IMR-90 (cell line): Measurements from ENCODE around the gene IL17D. TPM values are rescaled to one million over a fixed set of nuclear protein-coding genes. Genes with fewer than 3 reads are reported as not detected.

Experiments used
- ATAC-seq: fragments of 200-7000 bp; cut with Tn5 transposase; 2 replicates; pipeline ENCODE4 v1.9.1; 2020; ENCODE audit warnings: low read depth, mild to moderate bottlenecking, moderate library complexity
- BruUV-seq: library from RNA; stranded (reverse); fragments of 400-500 nt; replicated peaks from 2 replicates; lab custom pipeline; 2021; lab: Mats Ljungman, UMichigan
- CTCF ChIA-PET: fragments of 300-600 bp; formaldehyde crosslinking; extraction: SDS; loops from one replicate; lab custom pipeline; 2021; ENCODE audit warnings: antibody characterized with exemption; lab: Yijun Ruan, JAX
- POLR2A ChIA-PET: fragments of 300-600 bp; sonication (Branson Sonifier 250); formaldehyde crosslinking; loops from one replicate; lab custom pipeline; 2022; ENCODE audit warnings: antibody characterized with exemption; ENCODE audit not compliant: unreplicated experiment; lab: Charles Lee
- DNase-seq: peaks from one replicate; pipeline ENCODE4 v3.0.0; 2013
- H2AFZ ChIP-seq: replicated peaks from 2 replicates; pipeline ENCODE3; 2013; ENCODE audit warnings: low read length, mild to moderate bottlenecking; ENCODE audit not compliant: poor library complexity
- H2AK5ac ChIP-seq: 2 replicates; pipeline ENCODE4 v1.6.1; 2013; ENCODE audit warnings: low read depth, low read length, inconsistent platforms
- H2AK9ac ChIP-seq: replicated peaks from 2 replicates; pipeline ENCODE3; 2013; ENCODE audit warnings: mild to moderate bottlenecking, low read depth, low read length, moderate library complexity; ENCODE audit not compliant: poor library complexity
- H2BK120ac ChIP-seq: 2 replicates; pipeline ENCODE4 v1.6.1; 2013; ENCODE audit warnings: low read depth, low read length, inconsistent platforms
- H2BK15ac ChIP-seq: 3 replicates; pipeline ENCODE4 v1.6.1; 2013; ENCODE audit warnings: low read depth, low read length, inconsistent platforms
- H2BK20ac ChIP-seq: 2 replicates; pipeline ENCODE4 v1.6.1; 2013; ENCODE audit warnings: low read depth, mild to moderate bottlenecking, inconsistent platforms, low read length, moderate library complexity
- H2BK5ac ChIP-seq: 2 replicates; pipeline ENCODE4 v1.6.1; 2013; ENCODE audit warnings: mild to moderate bottlenecking, low read depth, low read length, inconsistent platforms; ENCODE audit not compliant: poor library complexity, severe bottlenecking
- H3K14ac ChIP-seq: replicated peaks from 2 replicates; pipeline ENCODE4 v1.6.1; 2013; ENCODE audit warnings: low read depth, low read length, inconsistent platforms
- H3K18ac ChIP-seq: 2 replicates; pipeline ENCODE4 v1.6.1; 2013; ENCODE audit warnings: low read depth, low read length, control low read depth
- H3K23ac ChIP-seq: 2 replicates; pipeline ENCODE4 v1.6.1; 2013; ENCODE audit warnings: low read depth, low read length, inconsistent platforms
- H3K27ac ChIP-seq: 2 replicates; pipeline ENCODE4 v1.5.1; 2013; ENCODE audit warnings: mild to moderate bottlenecking, control low read depth, low read length; ENCODE audit not compliant: insufficient read depth
- H3K27me3 ChIP-seq: 2 replicates; pipeline ENCODE4 v1.6.1; 2013; ENCODE audit warnings: low read length; ENCODE audit not compliant: control insufficient read depth, insufficient read depth
- H3K36me3 ChIP-seq: 2 replicates; pipeline ENCODE4 v1.6.1; 2013; ENCODE audit warnings: low read length, mixed read lengths; ENCODE audit not compliant: control insufficient read depth, insufficient read depth
- H3K4ac ChIP-seq: 2 replicates; pipeline ENCODE4 v1.6.1; 2013; ENCODE audit warnings: low read depth, low read length, inconsistent platforms
- H3K4me1 ChIP-seq: 2 replicates; pipeline ENCODE4 v1.6.1; 2013; ENCODE audit warnings: low read length, mixed read lengths; ENCODE audit not compliant: control insufficient read depth, insufficient read depth
- H3K4me2 ChIP-seq: 2 replicates; pipeline ENCODE4 v1.6.1; 2013; ENCODE audit warnings: low read depth, mild to moderate bottlenecking, control low read depth, low read length, moderate library complexity
- H3K4me3 ChIP-seq: 2 replicates; pipeline ENCODE4 v1.5.1; 2013; ENCODE audit warnings: low read depth, mild to moderate bottlenecking, control low read depth, low read length, moderate library complexity; ENCODE audit not compliant: insufficient read depth
- H3K56ac ChIP-seq: 2 replicates; pipeline ENCODE4 v1.6.1; 2013; ENCODE audit warnings: low read length, inconsistent platforms; ENCODE audit not compliant: insufficient read depth; ENCODE audit errors: extremely low read depth
- H3K79me1 ChIP-seq, 2 experiments: 2 replicates each; pipeline ENCODE4 v1.6.1; 2013; ENCODE audit warnings: low read length in 2 of 2, inconsistent platforms in 1 of 2, low read depth in 1 of 2
- H3K9ac ChIP-seq: 2 replicates; pipeline ENCODE4 v1.6.1; 2013; ENCODE audit warnings: low read depth, low read length, control low read depth
- H3K9me1 ChIP-seq: 2 replicates; pipeline ENCODE4 v1.6.1; 2013; ENCODE audit warnings: low read length, inconsistent platforms; ENCODE audit not compliant: insufficient read depth
- H3K9me3 ChIP-seq: 2 replicates; pipeline ENCODE4 v1.6.1; 2013; ENCODE audit warnings: low read length; ENCODE audit not compliant: control insufficient read depth, insufficient read depth
- H4K20me1 ChIP-seq: 2 replicates; pipeline ENCODE4 v1.6.1; 2013; ENCODE audit warnings: low read length, inconsistent platforms; ENCODE audit not compliant: insufficient read depth
- H4K5ac ChIP-seq: 2 replicates; pipeline ENCODE4 v1.6.1; 2013; ENCODE audit warnings: mild to moderate bottlenecking, low read depth, low read length, control low read depth
- H4K8ac ChIP-seq, 2 experiments: 2 replicates each; pipeline ENCODE4 v1.6.1; 2013; ENCODE audit warnings: low read depth in 2 of 2, low read length in 2 of 2, control low read depth in 1 of 2, inconsistent platforms in 1 of 2
- H4K91ac ChIP-seq: 2 replicates; pipeline ENCODE4 v1.6.1; 2013; ENCODE audit warnings: low read depth, low read length, inconsistent platforms; ENCODE audit not compliant: insufficient read depth
- BHLHE40 ChIP-seq: fragments of 150-350 bp; IDR thresholded peaks from 2 replicates; pipeline ENCODE4 v1.6.1; 2016; ENCODE audit warnings: mild to moderate bottlenecking, low read depth, low read length
- CEBPB ChIP-seq: IDR thresholded peaks from 2 replicates; pipeline ENCODE4 v1.6.1; 2012; ENCODE audit warnings: low read depth, low read length, improper control_type of control experiment
- CHD1 ChIP-seq: IDR thresholded peaks from 2 replicates; pipeline ENCODE4 v1.6.1; 2012; ENCODE audit warnings: low read depth, low read length, improper control_type of control experiment
- CTCF ChIP-seq: conservative IDR thresholded peaks from 2 replicates; pipeline ENCODE4 v1.5.1; 2012; ENCODE audit warnings: mild to moderate bottlenecking, low read depth, low read length, improper control_type of control experiment
- FOS ChIP-seq: fragments of 150-350 bp; IDR thresholded peaks from 2 replicates; pipeline ENCODE4 v1.6.1; 2016; ENCODE audit warnings: low read depth, low read length
- MAFK ChIP-seq: IDR thresholded peaks from 2 replicates; pipeline ENCODE4 v1.6.1; 2012; ENCODE audit warnings: low read depth, low read length, improper control_type of control experiment
- MAZ ChIP-seq: IDR thresholded peaks from 2 replicates; pipeline ENCODE4 v1.6.1; 2012; ENCODE audit warnings: low read depth, mild to moderate bottlenecking, low read length, improper control_type of control experiment, moderate library complexity, borderline replicate concordance
- MXI1 ChIP-seq: IDR thresholded peaks from 2 replicates; pipeline ENCODE4 v1.6.1; 2012; ENCODE audit warnings: low read depth, mild to moderate bottlenecking, low read length, moderate library complexity, borderline replicate concordance
- NFE2L2 ChIP-seq: fragments of 150-350 bp; IDR thresholded peaks from 2 replicates; pipeline ENCODE4 v1.6.1; 2016; ENCODE audit warnings: low read depth, mild to moderate bottlenecking, low read length
- POLR2A ChIP-seq: IDR thresholded peaks from 2 replicates; pipeline ENCODE4 v1.6.1; 2012; ENCODE audit warnings: mild to moderate bottlenecking, low read depth, low read length
- RAD21 ChIP-seq: IDR thresholded peaks from 2 replicates; pipeline ENCODE4 v1.6.1; 2012; ENCODE audit warnings: low read length, improper control_type of control experiment
- RCOR1 ChIP-seq: IDR thresholded peaks from 2 replicates; pipeline ENCODE4 v1.6.1; 2012; ENCODE audit warnings: mild to moderate bottlenecking, low read length, improper control_type of control experiment; ENCODE audit not compliant: insufficient replicate concordance
- RFX5 ChIP-seq: IDR thresholded peaks from 2 replicates; pipeline ENCODE4 v1.8.0; 2012; ENCODE audit warnings: low read depth, mild to moderate bottlenecking, low read length, moderate library complexity
- SMC3 ChIP-seq: fragments of 150-350 bp; IDR thresholded peaks from 2 replicates; pipeline ENCODE4 v1.6.1; 2016; ENCODE audit warnings: low read depth, mild to moderate bottlenecking, antibody characterized with exemption, low read length, moderate library complexity
- USF2 ChIP-seq: fragments of 150-350 bp; IDR thresholded peaks from 2 replicates; pipeline ENCODE4 v1.6.1; 2017; ENCODE audit warnings: mild to moderate bottlenecking, antibody characterized with exemption, low read length, low read depth
- WGBS, 2 experiments: methylation state at CpG; one replicate each; pipeline versions ENCODE4 v1.1.5 to v1.1.7; 2013; ENCODE audit warnings: missing lambda C conversion rate in 2 of 2; ENCODE audit not compliant: insufficient read length in 1 of 2; ENCODE audit errors: extremely low coverage in 2 of 2; 5-methylcytosine and 5-hydroxymethylcytosine counted together
- dilution Hi-C: fragments of 300-500 bp; cut with HindIII; formaldehyde crosslinking; loops from one replicate; pipeline ENCODE4 v1.14.3; 2018; ENCODE audit warnings: low sequenced_read_pairs; ENCODE audit not compliant: unreplicated experiment
- in situ Hi-C: fragments of 300-500 bp; cut with MboI; formaldehyde crosslinking; loops from 3 replicates; pipeline ENCODE4 v1.14.3; 2019; ENCODE audit warnings: low sequenced_read_pairs, inconsistent platforms, mixed read lengths
- intact Hi-C: fragments of 100-400 bp; cut with micrococcal nuclease; formaldehyde crosslinking; loops from 2 replicates; pipeline ENCODE4 v1.10.0; 2022
- polyA plus RNA-seq, 3 experiments: library from polyadenylated mRNA; depleted of rRNA; stranded (reverse); fragments of >200 nt; gene quantifications; 2 replicates each; pipeline ENCODE4 v1.2.3, GENCODE V29; 2012; ENCODE audit warnings: low replicate concordance in 1 of 3
- total RNA-seq: library from RNA; depleted of rRNA; stranded (reverse); fragments of >200 nt; gene quantifications from 2 replicates; pipeline ENCODE4 v1.2.3, GENCODE V29; 2012
- TF ChIP-seq, protein P1 (sequence below): fragments of 150-350 bp; IDR thresholded peaks from 2 replicates; pipeline ENCODE4 v1.6.1; 2016; ENCODE audit warnings: low read depth, mild to moderate bottlenecking, low read length, moderate library complexity, borderline replicate concordance

IL17D gene
- total and polyA plus RNA-seq, 2 of the 4 experiments (the other 2 are of a cell fraction), result 0.72 to 1.4 TPM

DNA sequence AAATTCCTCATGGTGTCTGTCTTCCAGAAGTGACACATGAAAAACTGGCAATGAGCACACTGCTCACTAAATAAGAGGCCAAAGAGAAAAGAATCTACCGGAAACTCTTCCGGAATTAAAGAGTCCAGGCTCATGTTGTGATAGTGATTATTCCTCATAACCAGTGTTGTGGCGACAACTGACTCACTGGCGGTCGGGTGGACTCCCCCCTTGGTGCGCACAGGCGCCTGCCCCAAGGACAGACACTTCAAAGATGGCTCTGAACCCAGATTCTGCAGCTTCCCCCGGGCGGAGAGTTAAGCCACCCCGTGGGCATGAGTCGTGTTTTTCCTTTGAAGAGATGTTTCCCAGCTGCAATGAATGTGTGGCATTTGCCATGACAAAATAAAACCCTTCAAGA is 10.3 kb downstream of the IL17D start:
- Histone ChIP-seq H4K20me1 (no peaks in the 10 kb centered on the region), H3K79me1 (no peaks in the 10 kb centered on the region), H2AFZ (peak overlapping the region; percentile 6), H3K18ac (no peak overlapping the region), H3K27me3 (peaks cover 1% of the 10 kb centered on the region; the same call in 1 of the 2 replicates), H3K9ac (no peak overlapping the region), H2AK9ac (no peak overlapping the region), H3K4me1 (peaks cover 9% of the 10 kb centered on the region), H2AK5ac (no peak overlapping the region), H3K27ac (no peak overlapping the region), H3K23ac (no peak overlapping the region), H3K36me3 (no peaks in the 10 kb centered on the region), H4K91ac (no peak overlapping the region), H3K4me3 (no peak overlapping the region), H3K9me1 (no peaks in the 10 kb centered on the region), H4K5ac (no peak overlapping the region), H3K4ac (no peak overlapping the region), H3K9me3 (no peaks in the 10 kb centered on the region), H3K4me2 (no peak overlapping the region; the same call in 1 of the 2 replicates), H2BK120ac (no peak overlapping the region), H3K56ac (no peak overlapping the region), H4K8ac (no peak overlapping the region), H2BK20ac (no peak overlapping the region), H2BK15ac (no peak overlapping the region), H3K14ac (no peak overlapping the region), H2BK5ac (no peak overlapping the region)
- TF ChIP-seq BHLHE40 (no peak), RCOR1 (no peak), RFX5 (no peak), NFE2L2 (no peak), POLR2A (no peak), CTCF (no peak), CEBPB (no peak), USF2 (no peak), FOS (no peak), MAZ (no peak), MXI1 (no peak), MAFK (no peak), SMC3 (no peak), RAD21 (no peak), CHD1 (no peak)
- TF ChIP-seq, protein P1, sequence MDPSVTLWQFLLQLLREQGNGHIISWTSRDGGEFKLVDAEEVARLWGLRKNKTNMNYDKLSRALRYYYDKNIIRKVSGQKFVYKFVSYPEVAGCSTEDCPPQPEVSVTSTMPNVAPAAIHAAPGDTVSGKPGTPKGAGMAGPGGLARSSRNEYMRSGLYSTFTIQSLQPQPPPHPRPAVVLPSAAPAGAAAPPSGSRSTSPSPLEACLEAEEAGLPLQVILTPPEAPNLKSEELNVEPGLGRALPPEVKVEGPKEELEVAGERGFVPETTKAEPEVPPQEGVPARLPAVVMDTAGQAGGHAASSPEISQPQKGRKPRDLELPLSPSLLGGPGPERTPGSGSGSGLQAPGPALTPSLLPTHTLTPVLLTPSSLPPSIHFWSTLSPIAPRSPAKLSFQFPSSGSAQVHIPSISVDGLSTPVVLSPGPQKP, result no peak
- POLR2A ChIA-PET, result no interaction called here
- WGBS, 2 experiments, result no CpG with 5 or more reads among the region's 11 CpGs
- BruUV-seq, result no TSS peak
- CTCF ChIA-PET, result interaction anchor here (0.9 to 2.1 kb wide), 5 partner anchors 10 to 212 kb away, joined by 3 to 8 read pairs (median 4); partner anchors contain the start of gene IL17D
- intact Hi-C loops (loop anchor here (2.0 to 5.0 kb wide), 2 partner anchors 211 to 764 kb away; no protein-coding TSS in a partner anchor), in situ Hi-C loops (loop anchor here (25.0 kb wide), 1 partner anchor 526 kb away; the partner anchor contains the start of gene GJB2), dilution Hi-C loops (no loop called here)
- ATAC-seq (no peak), DNase-seq (peak; percentile 39)
